ENCODE measurements around the gene ELOVL2.

Gene ELOVL2

DNA sequence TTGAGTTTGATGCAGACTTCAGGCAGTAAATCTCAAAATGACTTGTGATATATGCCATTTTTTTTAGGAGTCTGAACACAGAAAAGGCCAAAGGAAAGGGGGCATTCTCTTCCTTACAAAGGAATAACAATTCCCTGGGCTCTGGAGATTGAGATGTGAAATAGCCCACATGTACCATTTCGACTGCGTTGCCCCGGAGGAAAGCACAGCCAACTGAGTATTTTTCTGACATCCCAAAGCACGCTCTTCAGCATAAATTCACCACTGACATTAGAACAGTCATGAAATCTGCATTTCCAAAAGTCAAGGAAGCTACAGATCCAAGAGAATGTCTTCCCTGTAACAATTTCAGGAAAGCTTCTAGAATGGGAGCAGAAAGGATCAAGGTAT is 7.8 kb downstream of the ELOVL2 start:
- DNase-seq (ENCODE audit: low spot score) = no peak
- Histone ChIP-seq H3K27ac (no peak overlapping the region), H3K4me3 (no peak overlapping the region)
- no peak for TF ChIP-seq CTCF (IDR thresholded peaks at IDR 0.05)

GRCh38 chr6:11035616-11036350 is 8.3 kb downstream of the ELOVL2 start:
- no peak for TF ChIP-seq CTCF (IDR thresholded peaks at IDR 0.05)
- no peak for DNase-seq (ENCODE audit: low spot score)
- no peak overlapping the region for H3K4me3 ChIP-seq
- no peak overlapping the region for H3K27ac ChIP-seq

DNA sequence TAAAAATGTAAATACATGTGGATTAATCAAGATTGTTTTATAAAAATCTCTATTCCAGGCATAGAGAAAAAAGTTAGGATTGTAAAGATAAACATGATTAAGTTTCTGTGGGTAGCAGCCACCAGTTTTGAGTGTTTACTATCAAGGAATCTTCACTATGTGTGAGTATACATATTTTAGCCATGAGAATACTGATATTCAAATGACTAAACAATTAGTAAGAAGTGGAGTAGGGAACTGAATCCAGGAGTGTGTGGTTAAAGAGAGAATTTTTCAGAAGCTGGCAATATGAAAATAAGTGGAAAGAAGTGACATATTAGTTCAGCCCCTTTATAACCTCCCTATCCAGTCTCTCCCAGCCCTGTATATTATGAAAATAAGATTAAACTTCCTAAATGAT is 10.3 kb downstream of the ELOVL2 start:
- no peak overlapping the region for H3K27ac ChIP-seq
- no peak overlapping the region for H3K4me3 ChIP-seq
- TF ChIP-seq CTCF (IDR thresholded peaks at IDR 0.05) = no peak
- no peak for DNase-seq (ENCODE audit: low spot score)

GRCh38 chr6:11030904-11031303 is 13.2 kb downstream of the ELOVL2 start:
- Histone ChIP-seq H3K27ac (no peak overlapping the region), H3K4me3 (no peak overlapping the region)
- DNase-seq (ENCODE audit: low spot score) = no peak
- no peak for TF ChIP-seq CTCF (IDR thresholded peaks at IDR 0.05)

GRCh38 chr6:11028959-11029358 is 15.1 kb downstream of the ELOVL2 start:
- DNase-seq (ENCODE audit: low spot score) = no peak
- Histone ChIP-seq H3K4me3 (no peak overlapping the region), H3K27ac (no peak overlapping the region)
- no peak for TF ChIP-seq CTCF (IDR thresholded peaks at IDR 0.05)

DNA sequence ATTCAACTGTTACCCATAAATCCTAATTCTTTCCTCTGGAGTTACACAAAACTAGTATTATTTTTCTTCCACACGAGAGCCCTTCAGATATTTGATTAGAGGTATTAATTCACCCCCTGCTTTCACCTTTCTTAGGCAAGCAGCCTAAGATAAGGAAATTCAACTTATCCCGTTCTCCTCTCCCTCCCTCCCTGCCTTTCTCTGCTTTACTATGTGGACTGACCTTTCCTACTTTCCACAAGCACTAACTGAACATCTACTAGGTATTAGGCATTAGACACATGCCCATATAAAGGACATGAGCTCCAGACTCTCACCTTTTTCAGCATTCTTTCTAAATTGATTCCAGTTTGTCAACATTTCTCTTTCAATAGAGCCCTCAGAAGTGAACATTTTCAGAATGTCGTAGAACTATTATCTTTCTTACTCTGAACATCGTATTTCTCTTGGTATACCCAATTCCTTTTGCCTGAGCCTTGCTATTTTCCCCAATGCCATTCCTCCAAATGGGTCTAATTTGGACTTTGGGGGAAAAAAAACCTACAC is 16.5 kb downstream of the ELOVL2 start:
- no peak overlapping the region for H3K27ac ChIP-seq
- no peak for TF ChIP-seq CTCF (IDR thresholded peaks at IDR 0.05)
- no peak overlapping the region for H3K4me3 ChIP-seq
- no peak for DNase-seq (ENCODE audit: low spot score)
